Heart left ventricle (tissue), 16 donors: Measurements from ENCODE around the gene BRAP. TPM values are rescaled to one million over a fixed set of nuclear protein-coding genes. Genes with fewer than 3 reads are reported as not detected.

ENCODE experiments used
- ATAC-seq, 4 donors: fragments of 200-7000 bp; cut with Tn5 transposase; one replicate each; pipeline ENCODE4 v1.9.1; 2020 to 2022; ENCODE audit warnings: moderate library complexity in 4 of 4, mild to moderate bottlenecking in 3 of 4, moderate number of reproducible peaks in 1 of 4
- DNase-seq, 5 donors: peaks; one replicate each; pipeline ENCODE4 v3.0.0-alpha.2; 2020
- H3K27ac ChIP-seq, 12 donors: fragments of 200-600 bp; sonication (generic) in 4 of 12; one replicate each; pipeline versions ENCODE4 v1.5.0 to v1.8.0; 2016 to 2022; ENCODE audit warnings: mild to moderate bottlenecking in 2 of 12
- H3K27me3 ChIP-seq, 9 donors: fragments of 200-600 bp; sonication (generic) in 2 of 9; one replicate each; pipeline versions ENCODE4 v1.5.1 to v1.8.0; 2016 to 2022; ENCODE audit warnings: mild to moderate bottlenecking in 3 of 9
- H3K36me3 ChIP-seq, 9 donors: fragments of 200-600 bp; sonication (generic) in 2 of 9; one replicate each; pipeline versions ENCODE4 v1.5.0 to v1.8.0; 2018 to 2022; ENCODE audit warnings: mild to moderate bottlenecking in 2 of 9
- H3K4me1 ChIP-seq, 12 donors: fragments of 200-600 bp; sonication (generic) in 4 of 12; one replicate each; pipeline versions ENCODE4 v1.5.0 to v1.8.0; 2016 to 2022; ENCODE audit warnings: mild to moderate bottlenecking in 3 of 12
- H3K4me3 ChIP-seq, 12 donors: fragments of 200-600 bp; sonication (generic) in 4 of 12; one replicate each; pipeline versions ENCODE4 v1.5.0 to v1.8.0; 2017 to 2022; ENCODE audit warnings: mild to moderate bottlenecking in 9 of 12, moderate library complexity in 4 of 12
- H3K9me3 ChIP-seq, 12 donors: fragments of 200-600 bp; sonication (generic) in 4 of 12; one replicate each; pipeline versions ENCODE4 v1.5.0 to v1.8.0; 2016 to 2022; ENCODE audit warnings: mild to moderate bottlenecking in 1 of 12
- CTCF ChIP-seq, 12 donors: fragments of 200-600 bp; sonication (generic) in 4 of 12; IDR thresholded peaks; one replicate each; pipeline versions ENCODE4 v1.5.0 to v1.8.0; 2018 to 2022; ENCODE audit warnings: antibody characterized with exemption in 12 of 12, mild to moderate bottlenecking in 5 of 12
- POLR2A ChIP-seq, 2 donors: fragments of 450-650 bp; IDR thresholded peaks; one replicate each; pipeline ENCODE4 v1.6.1; 2017; ENCODE audit warnings: antibody characterized with exemption in 2 of 2, mild to moderate bottlenecking in 2 of 2, moderate library complexity in 2 of 2
- WGBS, 4 donors: extraction: QIAGEN DNeasy Blood & Tissue Kit in 2 of 4; methylation state at CpG; one replicate each; pipeline versions ENCODE4 v1.1.5 to v1.1.7; 2013 to 2018; 5-methylcytosine and 5-hydroxymethylcytosine counted together
- intact Hi-C, 10 donors: fragments of 100-400 bp; cut with DNase I; formaldehyde crosslinking; loops; one replicate each; pipeline versions ENCODE4 v1.11.1 to v1.14.2; 2022
- polyA plus RNA-seq, 2 donors: library from polyadenylated mRNA; stranded (reverse); fragments of 200-250 nt; gene quantifications; one replicate each; pipeline ENCODE4 v1.2.3, GENCODE V29; 2013
- total RNA-seq, 9 donors: library from RNA; depleted of rRNA in 2 of 9; stranded (reverse); fragments of >200 nt in 2 of 9; fragmentation: NEBNext Ultra II Directional in 3 of 9; extraction: Animal tissue kit (Norgen Biotek cat#: 25700) in 3 of 9; gene quantifications; one replicate each; pipeline versions ENCODE4 v1.1.0 to v1.2.4, GENCODE V29; 2016 to 2023
- donor health status: ischemic (EF 13 %, LVEDD 7.1; RV severe dilation, severe dysfunction).
- donor health status: healthy with polysubstance abuse.
- donor health status: DM: no; HTN: yes; CAD: no.
- donor health status: DM: no; HTN: no; CAD: no.
- donor health status: ischemic (EF 25% LVEDD 6.9; RV normal size, moderate dysfunction).
- donor health status: ischemic (EF 25% LVEDD 5.7; RV mildly dilated, moderate dysfunction).
- donor health status: healthy.
- donor health status: DM: yes; HTN: yes; CAD: no.
- donor health status: ischemic (EF 35%, LVEDD 5.7; RV mildly dilated, moderate dysfunction).
- donor health status: nonischemic (EF 11% LVEDD 7.7; RV severe dilation, severe dysfunction).
- donor health status: DM: yes; HTN: yes; CAD: no.
- donor health status: PGD.
- donor health status: ischemic (EF 29% LVEDD 5.4; RV normal size, mild dysfunction).
- donor health status: nonischemic (EF 23%, LVEDD 6.1; RV moderate dilation, normal function).

Gene BRAP
- total and polyA plus RNA-seq, 11 donors = 6.7 to 19.7 (median 13.1) TPM

GRCh38 chr12:111677186-111677585 lies 8.6 kb downstream of the BRAP start:
- no peaks in the 10 kb centered on the region for H3K9me3 ChIP-seq
- H3K4me3 ChIP-seq = no peak overlapping the region
- H3K36me3 ChIP-seq = peaks cover 0 to 100% (median 94%) of the 10 kb centered on the region in 9 donors
- no peak for ATAC-seq
- no peaks in the 10 kb centered on the region for H3K27me3 ChIP-seq
- intact Hi-C loops = loop anchor here in 1 of 10 donors (10.0 kb wide), 1 partner anchor 142 kb away; no protein-coding TSS in a partner anchor
- TF ChIP-seq POLR2A (IDR thresholded peaks at IDR 0.05) (no peak), CTCF (IDR thresholded peaks at IDR 0.05) (no peak)
- DNase-seq = no peak
- H3K4me1 ChIP-seq = no peaks in the 10 kb centered on the region
- no peak overlapping the region for H3K27ac ChIP-seq
- 93 to 96% (median 95%) methylated on average over 5 of the region's 5 CpGs for WGBS, 4 donors

- H3K27ac ChIP-seq = peak overlapping the region in 1 of 12 donors; percentile 24
- no peak for ATAC-seq
- H3K36me3 ChIP-seq = peaks cover 0 to 100% (median 93%) of the 10 kb centered on the region in 9 donors
- intact Hi-C loops = loop anchor here in 2 of 10 donors (5.0 to 10.0 kb wide), 2 partner anchors 139 to 276 kb away; no protein-coding TSS in a partner anchor
- TF ChIP-seq CTCF (IDR thresholded peaks at IDR 0.05) = peak in 11 of 12 donors; percentile 14 to 63 (median 42)
- no peak for TF ChIP-seq POLR2A (IDR thresholded peaks at IDR 0.05)
- DNase-seq = no peak
- H3K9me3 ChIP-seq = no peaks in the 10 kb centered on the region
- no peaks in the 10 kb centered on the region for H3K27me3 ChIP-seq
- 82 to 89% (median 85%) methylated on average over 3 of the region's 3 CpGs for WGBS, 4 donors
- H3K4me1 ChIP-seq = no peaks in the 10 kb centered on the region
- H3K4me3 ChIP-seq = no peak overlapping the region
These were observed 12.3 kb downstream of the BRAP start for GRCh38 chr12:111673503-111673902.

- Histone ChIP-seq H3K4me3 (no peak overlapping the region), H3K27ac (no peak overlapping the region), H3K36me3 (peaks cover 0 to 100% (median 93%) of the 10 kb centered on the region in 9 donors), H3K4me1 (no peaks in the 10 kb centered on the region), H3K27me3 (no peaks in the 10 kb centered on the region), H3K9me3 (no peaks in the 10 kb centered on the region)
- WGBS, 4 donors = 93 to 95% (median 94%) methylated on average over 10 of the region's 10 CpGs
- no peak for TF ChIP-seq CTCF (IDR thresholded peaks at IDR 0.05)
- TF ChIP-seq POLR2A (IDR thresholded peaks at IDR 0.05) = no peak
- no peak for DNase-seq
- ATAC-seq = no peak
- intact Hi-C loops = loop anchor here in 2 of 10 donors (5.0 to 10.0 kb wide), 2 partner anchors 138 to 276 kb away; no protein-coding TSS in a partner anchor
These were observed 12.9 kb downstream of the BRAP start for GRCh38 chr12:111672822-111673381.

- WGBS, 4 donors = 80 to 89% (median 87%) methylated on average over 11 of the region's 11 CpGs
- Histone ChIP-seq H3K9me3 (no peaks in the 10 kb centered on the region), H3K27me3 (no peaks in the 10 kb centered on the region), H3K27ac (no peak overlapping the region), H3K4me3 (no peak overlapping the region), H3K36me3 (peaks cover 0 to 99% (median 96%) of the 10 kb centered on the region in 9 donors), H3K4me1 (no peaks in the 10 kb centered on the region)
- TF ChIP-seq POLR2A (IDR thresholded peaks at IDR 0.05) (no peak), CTCF (IDR thresholded peaks at IDR 0.05) (no peak)
- DNase-seq (no peak), ATAC-seq (no peak)
- intact Hi-C loops = no loop called here
These were observed 20.5 kb downstream of the BRAP start for GRCh38 chr12:111664961-111665865.
